ENCODE results near the gene TGFBR1. TPM values are rescaled to one million over a fixed set of nuclear protein-coding genes. Genes with fewer than 3 reads are reported as not detected.

TGFBR1 gene
- total RNA-seq, 1 donor from 2014 or later, result 87.8 TPM

DNA sequence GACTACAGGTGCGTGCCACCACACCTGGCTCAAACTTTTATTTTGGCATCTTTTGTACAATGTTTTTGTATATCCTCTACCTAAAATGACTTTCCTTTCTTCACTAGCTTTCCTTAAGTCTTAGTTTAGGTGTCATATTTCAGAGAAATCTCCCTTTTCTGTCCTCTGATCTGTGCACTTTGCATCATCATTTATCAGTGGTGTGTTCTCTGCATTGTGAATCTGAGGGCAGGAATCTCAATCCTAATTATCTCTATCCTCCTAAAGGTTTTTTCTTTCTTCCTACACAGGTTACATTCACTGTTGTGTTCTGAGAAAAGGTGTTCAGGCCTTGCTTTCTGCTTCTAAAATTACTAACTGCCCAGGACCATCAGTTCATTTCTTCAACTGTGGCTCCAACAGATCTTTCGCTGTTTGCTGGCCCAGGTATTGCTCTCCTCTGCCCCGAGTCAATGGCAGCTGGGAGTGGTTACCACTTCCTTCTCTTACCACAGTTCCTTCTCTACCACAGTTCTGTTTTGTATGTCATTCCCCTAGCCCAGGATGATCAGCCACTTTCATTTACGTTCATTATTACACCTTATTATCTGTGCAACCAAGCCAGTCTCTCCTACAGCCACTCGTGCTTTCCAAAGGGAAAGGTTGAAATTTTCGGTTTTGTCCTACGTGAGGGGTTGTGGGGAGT, 14.0 kb downstream of the TGFBR1 start:
- Histone ChIP-seq H3K27me3 (ENCODE audit: control insufficient read depth, insufficient read depth, low read length) (no peaks in the 10 kb centered on the region), H3K36me3 (ENCODE audit: control insufficient read depth, insufficient read depth, low read length) (no peaks in the 10 kb centered on the region), H3K4me3 (ENCODE audit: low read depth, low read length) (no peak overlapping the region)
- DNase-seq (ENCODE audit: low read depth), result no peak
- TF ChIP-seq, protein P1, sequence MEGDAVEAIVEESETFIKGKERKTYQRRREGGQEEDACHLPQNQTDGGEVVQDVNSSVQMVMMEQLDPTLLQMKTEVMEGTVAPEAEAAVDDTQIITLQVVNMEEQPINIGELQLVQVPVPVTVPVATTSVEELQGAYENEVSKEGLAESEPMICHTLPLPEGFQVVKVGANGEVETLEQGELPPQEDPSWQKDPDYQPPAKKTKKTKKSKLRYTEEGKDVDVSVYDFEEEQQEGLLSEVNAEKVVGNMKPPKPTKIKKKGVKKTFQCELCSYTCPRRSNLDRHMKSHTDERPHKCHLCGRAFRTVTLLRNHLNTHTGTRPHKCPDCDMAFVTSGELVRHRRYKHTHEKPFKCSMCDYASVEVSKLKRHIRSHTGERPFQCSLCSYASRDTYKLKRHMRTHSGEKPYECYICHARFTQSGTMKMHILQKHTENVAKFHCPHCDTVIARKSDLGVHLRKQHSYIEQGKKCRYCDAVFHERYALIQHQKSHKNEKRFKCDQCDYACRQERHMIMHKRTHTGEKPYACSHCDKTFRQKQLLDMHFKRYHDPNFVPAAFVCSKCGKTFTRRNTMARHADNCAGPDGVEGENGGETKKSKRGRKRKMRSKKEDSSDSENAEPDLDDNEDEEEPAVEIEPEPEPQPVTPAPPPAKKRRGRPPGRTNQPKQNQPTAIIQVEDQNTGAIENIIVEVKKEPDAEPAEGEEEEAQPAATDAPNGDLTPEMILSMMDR (IDR thresholded peaks at IDR 0.05; ENCODE audit: insufficient read depth, low read length, poor library complexity, severe bottlenecking), result no peak

DNA sequence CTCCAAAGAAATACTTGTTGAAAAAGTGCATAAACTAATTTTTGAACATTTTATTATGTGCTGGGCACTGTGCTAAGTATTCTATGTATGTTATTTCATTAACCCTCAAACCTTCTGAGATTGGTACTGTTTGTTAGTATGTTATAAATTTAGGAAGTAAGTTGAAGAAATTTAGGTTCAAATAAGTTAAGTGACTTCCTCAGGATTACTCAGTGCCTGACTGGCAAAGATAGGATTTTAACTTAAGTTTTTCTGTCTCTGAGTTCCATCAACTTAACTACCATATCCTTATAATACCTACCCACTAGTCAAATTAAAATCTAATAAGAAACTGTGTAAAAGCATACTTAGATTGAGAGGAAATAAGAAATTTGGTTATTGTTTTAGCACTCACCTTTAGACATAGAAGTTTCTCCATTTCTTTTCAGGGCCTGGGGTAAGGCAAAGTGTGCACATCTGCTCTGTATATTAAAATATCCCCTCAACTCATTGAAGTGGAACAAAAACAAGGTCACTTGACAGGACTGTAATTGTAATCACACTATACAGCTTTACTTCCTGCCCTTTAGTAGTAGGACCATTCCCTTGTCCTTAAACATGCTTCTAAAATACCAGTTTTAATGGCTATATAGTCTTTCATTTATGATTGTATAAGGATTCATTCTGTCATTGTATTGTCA, 15.2 kb downstream of the TGFBR1 start:
- TF ChIP-seq, protein P1 (IDR thresholded peaks at IDR 0.05; ENCODE audit: insufficient read depth, low read length, poor library complexity, severe bottlenecking), result no peak
- Histone ChIP-seq H3K36me3 (ENCODE audit: control insufficient read depth, insufficient read depth, low read length) (no peaks in the 10 kb centered on the region), H3K27me3 (ENCODE audit: control insufficient read depth, insufficient read depth, low read length) (no peaks in the 10 kb centered on the region), H3K4me3 (ENCODE audit: low read depth, low read length) (no peak overlapping the region)
- no peak for DNase-seq (ENCODE audit: low read depth)

DNA sequence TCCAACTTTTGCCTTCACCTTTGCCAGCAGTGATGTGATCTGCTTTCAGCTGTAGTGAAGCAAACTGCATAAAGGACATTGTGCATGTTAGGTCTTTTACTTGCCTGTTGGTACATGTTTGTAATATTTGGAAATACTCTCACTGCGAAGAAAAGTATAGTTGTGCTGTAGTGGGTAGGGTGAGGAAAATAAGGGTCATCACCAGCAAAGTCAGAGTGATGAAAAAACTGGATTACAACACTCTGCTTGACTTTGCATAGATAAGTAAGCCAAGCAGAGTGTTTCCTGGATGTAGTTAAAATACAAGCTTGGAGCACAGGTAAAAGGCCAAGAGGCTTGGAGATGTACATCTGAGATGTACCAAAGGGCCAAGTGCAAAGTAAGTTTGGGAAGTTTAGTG, 16.7 kb downstream of the TGFBR1 start:
- H3K4me3 ChIP-seq (ENCODE audit: low read depth, low read length), result no peak overlapping the region
- no peak for DNase-seq (ENCODE audit: low read depth)
- TF ChIP-seq, protein P1 (IDR thresholded peaks at IDR 0.05; ENCODE audit: insufficient read depth, low read length, poor library complexity, severe bottlenecking), result no peak
- no peaks in the 10 kb centered on the region for H3K27me3 ChIP-seq (ENCODE audit: control insufficient read depth, insufficient read depth, low read length)
- H3K36me3 ChIP-seq (ENCODE audit: control insufficient read depth, insufficient read depth, low read length), result no peaks in the 10 kb centered on the region

DNA sequence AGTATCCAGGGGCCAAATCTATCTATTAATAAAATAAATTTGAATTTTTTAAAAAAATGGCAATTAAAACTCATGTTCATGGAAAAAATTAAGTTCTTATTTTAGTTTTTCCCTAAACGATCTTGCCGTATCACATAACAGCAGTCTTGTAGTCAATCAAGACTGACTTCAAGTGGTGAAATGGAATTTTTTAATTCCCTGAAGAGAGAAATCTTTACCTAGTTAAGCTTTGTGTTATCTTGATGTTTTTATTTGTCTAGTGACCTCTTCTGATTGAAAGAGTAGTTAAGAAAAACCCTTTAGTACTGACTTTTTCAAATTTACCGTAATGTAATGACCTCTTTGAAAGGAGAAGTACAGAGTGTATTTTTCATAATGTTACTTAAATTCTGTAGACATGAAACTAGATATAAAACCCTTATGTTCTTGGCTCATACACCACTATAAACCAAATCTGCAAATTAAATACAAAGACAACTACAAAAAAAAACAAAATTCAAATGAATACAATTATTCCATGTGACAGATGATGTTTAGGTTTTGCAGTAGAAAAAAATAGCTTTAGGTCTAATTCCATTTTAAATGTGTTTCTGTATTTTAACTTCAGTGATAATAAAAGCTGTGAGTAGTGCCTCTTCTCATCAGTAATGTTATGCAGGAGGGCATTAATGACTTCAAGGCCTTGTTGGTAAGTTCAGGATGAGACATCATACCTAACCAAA, 19.8 kb downstream of the TGFBR1 start:
- Histone ChIP-seq H3K27me3 (ENCODE audit: control insufficient read depth, insufficient read depth, low read length) (no peaks in the 10 kb centered on the region), H3K36me3 (ENCODE audit: control insufficient read depth, insufficient read depth, low read length) (no peaks in the 10 kb centered on the region), H3K4me3 (ENCODE audit: low read depth, low read length) (no peak overlapping the region)
- DNase-seq (ENCODE audit: low read depth), result no peak
- TF ChIP-seq, protein P1 (IDR thresholded peaks at IDR 0.05; ENCODE audit: insufficient read depth, low read length, poor library complexity, severe bottlenecking), result no peak

DNA sequence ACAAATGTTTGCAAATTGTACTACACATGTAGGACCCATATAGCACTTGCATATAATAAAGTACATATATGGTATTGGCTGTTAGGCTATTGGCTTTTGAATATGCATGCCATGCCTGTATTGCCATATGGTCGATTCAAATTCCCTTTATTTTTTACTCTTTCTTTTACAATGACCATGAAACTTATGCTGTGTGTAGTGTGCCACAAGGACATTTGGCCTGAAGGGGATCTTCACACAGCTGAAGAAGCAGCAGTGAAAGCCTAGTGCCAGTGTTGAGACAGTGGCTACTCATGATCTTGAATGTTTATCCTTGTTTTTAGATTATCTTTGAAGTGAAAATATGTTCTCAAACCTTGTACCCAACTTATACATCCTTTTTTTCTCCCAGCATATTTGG, 20.5 kb downstream of the TGFBR1 start:
- TF ChIP-seq, protein P1 (IDR thresholded peaks at IDR 0.05; ENCODE audit: insufficient read depth, low read length, poor library complexity, severe bottlenecking), result no peak
- DNase-seq (ENCODE audit: low read depth), result no peak
- no peaks in the 10 kb centered on the region for H3K27me3 ChIP-seq (ENCODE audit: control insufficient read depth, insufficient read depth, low read length)
- no peak overlapping the region for H3K4me3 ChIP-seq (ENCODE audit: low read depth, low read length)
- no peaks in the 10 kb centered on the region for H3K36me3 ChIP-seq (ENCODE audit: control insufficient read depth, insufficient read depth, low read length)
